ENCODE measurements around the gene SSTR4.
"Not testable (repeated sequence)": the region's sequence is repeated elsewhere in the genome, so short reads cannot be mapped to it uniquely, and the experiment has no call there.

The SSTR4 gene, protein sequence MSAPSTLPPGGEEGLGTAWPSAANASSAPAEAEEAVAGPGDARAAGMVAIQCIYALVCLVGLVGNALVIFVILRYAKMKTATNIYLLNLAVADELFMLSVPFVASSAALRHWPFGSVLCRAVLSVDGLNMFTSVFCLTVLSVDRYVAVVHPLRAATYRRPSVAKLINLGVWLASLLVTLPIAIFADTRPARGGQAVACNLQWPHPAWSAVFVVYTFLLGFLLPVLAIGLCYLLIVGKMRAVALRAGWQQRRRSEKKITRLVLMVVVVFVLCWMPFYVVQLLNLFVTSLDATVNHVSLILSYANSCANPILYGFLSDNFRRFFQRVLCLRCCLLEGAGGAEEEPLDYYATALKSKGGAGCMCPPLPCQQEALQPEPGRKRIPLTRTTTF

DNA sequence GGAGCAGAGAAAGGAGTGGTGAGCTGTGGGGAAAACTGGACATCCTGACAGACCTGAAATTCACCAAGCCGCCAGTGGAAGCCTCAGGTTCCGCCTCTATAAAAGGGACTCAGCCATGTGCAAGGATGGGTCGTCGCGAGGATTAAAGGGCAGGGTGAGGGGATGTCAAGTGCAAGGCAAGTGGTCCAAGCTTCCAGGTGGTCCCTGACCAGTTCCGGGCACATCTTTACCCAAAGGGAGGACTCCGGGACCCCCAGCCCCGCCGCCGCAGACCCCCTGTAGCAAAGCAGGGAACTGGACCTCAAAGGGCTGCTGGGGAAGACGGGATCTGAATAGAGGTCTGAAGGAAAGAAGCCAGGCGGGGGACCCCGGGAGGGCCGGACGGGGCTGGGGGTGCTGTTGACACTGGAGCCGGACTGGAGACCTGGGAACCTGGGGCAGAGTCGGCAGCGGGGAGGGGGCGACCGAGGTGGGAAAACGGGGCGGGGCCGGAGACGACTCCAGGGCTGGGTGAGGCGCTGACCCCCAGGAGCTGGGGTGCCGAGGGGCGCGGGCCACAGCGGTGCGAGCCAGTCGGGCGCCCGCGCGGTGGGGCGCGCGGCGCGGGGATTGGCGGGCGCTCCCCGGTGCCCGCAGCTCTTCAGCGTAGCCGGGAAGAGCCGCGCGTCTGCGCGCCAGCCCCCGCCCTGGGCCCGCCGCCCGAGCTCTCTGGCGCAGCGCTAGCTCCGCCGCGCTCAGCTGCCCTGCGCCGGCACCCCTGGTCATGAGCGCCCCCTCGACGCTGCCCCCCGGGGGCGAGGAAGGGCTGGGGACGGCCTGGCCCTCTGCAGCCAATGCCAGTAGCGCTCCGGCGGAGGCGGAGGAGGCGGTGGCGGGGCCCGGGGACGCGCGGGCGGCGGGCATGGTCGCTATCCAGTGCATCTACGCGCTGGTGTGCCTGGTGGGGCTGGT, at the start of gene SSTR4:
Gene SSTR4, plus strand, starts transcription at position 592 of the 951 bp plus-strand sequence. Its CDS starts 172 bp downstream, at position 764.
- DNase-seq (ENCODE audit: low read depth), result no peak

DNA sequence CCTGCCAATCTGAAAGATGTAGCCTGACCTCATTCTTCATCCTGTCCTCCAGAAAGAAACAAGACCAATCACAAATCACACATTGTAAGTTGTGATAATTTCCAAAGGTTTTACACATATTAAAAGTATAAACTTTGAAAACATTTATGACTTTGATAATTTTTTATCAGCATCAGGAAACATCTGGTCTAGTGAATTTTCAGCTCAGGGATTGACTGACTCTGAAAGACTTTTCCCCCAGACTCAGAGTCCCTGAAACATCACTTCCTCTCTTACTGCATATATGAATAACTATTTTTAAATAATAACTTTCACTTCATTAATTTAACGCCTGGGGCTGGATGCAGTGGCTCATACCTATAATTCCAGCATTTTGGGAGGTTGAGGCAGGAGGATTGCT, 48.5 kb upstream of the SSTR4 start:
- no peak for DNase-seq (ENCODE audit: low read depth)

DNA sequence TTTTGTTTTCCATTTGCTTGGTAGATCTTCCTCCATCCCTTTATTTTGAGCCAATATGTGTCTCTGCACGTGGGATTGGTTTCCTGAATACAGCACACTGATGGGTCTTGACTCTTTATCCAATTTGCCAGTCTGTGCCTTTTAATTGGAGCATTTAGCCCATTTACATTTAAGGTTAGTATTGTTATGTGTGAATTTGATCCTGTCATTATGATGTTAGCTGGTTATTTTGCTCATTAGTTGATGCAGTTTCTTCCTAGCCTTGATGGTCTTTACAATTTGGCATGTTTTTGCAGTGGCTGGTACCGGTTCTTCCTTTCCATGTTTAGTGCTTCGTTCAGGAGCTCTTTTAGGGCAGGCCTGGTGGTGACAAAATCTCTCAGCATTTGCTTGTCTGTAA, 43.7 kb upstream of the SSTR4 start:
- not testable (repeated sequence) for DNase-seq (ENCODE audit: low read depth)

DNA sequence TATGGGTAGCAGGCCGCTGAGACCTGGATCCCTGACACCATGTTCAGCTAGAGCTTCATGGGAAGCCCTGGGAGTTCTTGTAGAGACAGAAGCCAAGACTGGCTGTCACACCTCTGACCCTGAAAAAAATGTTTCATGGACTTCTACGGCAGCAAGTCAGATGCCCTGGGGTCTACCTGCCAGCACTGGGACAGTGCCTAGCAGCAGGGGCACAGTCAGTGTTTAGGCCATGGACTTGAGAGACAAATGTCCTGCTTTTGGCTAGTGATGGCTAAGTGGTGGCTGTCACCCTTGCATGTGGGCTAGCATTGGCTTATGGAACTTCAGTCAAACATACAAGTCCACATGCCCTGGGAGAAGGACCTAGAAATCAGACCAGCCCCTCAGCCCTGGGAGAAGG, 41.3 kb upstream of the SSTR4 start:
- no peak for DNase-seq (ENCODE audit: low read depth)

- no peak for DNase-seq (ENCODE audit: low read depth)
Observed at GRCh38 chr20:22995923-22996322, 39.2 kb upstream of the SSTR4 start.

- DNase-seq (ENCODE audit: low read depth), result no peak
Observed at GRCh38 chr20:22998476-22998875, 36.6 kb upstream of the SSTR4 start.

DNA sequence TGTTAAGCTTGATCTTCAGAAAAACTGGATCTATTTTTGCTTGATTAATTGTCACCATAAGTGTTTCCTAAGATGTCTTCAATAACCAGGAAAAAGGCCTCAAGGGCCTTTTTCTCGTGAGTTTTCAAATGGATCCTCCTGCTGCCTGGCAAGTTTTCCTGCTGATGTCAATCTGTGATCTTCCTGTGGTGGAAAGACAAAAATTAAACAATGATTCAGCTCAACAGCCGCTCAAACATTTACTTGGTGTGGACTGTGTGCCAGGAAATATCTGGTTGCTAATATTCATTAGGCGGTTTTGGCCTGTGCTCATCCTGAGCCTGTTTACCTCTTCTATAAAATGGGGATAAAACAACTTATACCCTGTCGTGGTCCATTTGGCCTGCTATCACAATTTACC, 35.4 kb upstream of the SSTR4 start:
- DNase-seq (ENCODE audit: low read depth), result no peak

GRCh38 chr20:23000232-23000947, 34.7 kb upstream of the SSTR4 start:
- no peak for DNase-seq (ENCODE audit: low read depth)

DNA sequence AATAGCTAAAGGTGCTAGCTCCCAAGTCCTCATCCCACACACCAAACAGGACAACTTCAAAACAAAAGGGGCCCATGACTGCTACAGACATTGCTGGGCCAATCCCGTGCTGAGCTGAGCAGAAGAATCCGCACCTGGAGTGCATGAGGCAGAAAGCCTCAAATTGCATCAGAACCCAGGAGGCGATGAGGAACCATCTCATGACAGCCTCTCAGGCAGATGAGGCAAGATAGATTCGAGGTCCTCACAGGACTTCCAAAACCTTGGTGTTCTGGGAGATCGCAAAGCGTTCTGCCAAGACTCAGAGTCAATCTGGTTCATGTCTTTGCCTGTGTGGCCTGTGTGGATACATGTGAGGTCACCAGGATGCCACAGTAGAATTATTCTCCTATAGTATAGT, 32.8 kb upstream of the SSTR4 start:
- no peak for DNase-seq (ENCODE audit: low read depth)

GRCh38 chr20:23003077-23003635, 32.0 kb upstream of the SSTR4 start:
- DNase-seq (ENCODE audit: low read depth), result no peak

DNA sequence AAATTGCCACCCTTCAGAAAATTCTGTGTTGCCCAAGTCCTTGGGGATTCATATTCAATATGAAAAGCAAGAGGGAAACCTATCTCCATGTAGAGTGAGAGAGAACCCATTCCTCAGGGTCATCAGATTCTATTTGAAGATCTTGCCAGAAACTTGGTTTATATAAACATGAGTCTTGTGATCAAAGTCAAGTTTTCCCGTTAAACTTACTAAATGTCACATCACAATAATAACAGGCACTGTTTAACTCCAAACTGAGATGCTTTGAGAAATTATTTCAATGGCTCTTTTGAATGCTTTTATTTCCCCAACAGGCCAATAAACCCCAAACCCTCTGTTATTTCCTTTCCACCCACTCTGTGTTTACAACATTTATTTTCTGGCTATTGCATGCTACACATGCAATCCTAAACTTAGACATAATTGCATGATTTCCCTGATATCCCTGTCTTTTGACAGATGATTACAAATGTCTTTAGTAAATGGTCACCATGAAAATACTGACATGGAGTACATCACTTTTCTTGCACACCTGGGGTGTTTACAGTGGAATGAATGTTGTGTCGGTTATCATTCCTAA, 31.1 kb upstream of the SSTR4 start:
- no peak for DNase-seq (ENCODE audit: low read depth)

DNA sequence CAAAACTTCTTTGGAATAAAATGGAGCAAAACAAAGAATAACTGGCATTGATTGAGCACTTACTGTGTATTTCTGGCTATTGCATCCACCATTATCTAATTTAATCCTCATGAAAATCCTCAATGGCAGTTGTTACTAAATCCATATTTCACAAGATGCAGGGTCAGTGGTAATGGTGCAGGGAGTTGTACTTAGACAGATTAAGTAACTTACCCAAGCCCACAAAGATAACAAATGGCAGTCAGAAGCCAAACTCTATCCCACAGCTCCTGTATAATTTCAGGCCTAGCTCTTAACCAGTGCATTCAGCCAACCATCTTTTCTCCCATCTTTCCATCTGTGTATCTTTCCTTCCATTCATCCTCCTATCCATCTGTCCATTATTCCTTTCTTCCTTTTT, 29.3 kb upstream of the SSTR4 start:
- no peak for DNase-seq (ENCODE audit: low read depth)

DNA sequence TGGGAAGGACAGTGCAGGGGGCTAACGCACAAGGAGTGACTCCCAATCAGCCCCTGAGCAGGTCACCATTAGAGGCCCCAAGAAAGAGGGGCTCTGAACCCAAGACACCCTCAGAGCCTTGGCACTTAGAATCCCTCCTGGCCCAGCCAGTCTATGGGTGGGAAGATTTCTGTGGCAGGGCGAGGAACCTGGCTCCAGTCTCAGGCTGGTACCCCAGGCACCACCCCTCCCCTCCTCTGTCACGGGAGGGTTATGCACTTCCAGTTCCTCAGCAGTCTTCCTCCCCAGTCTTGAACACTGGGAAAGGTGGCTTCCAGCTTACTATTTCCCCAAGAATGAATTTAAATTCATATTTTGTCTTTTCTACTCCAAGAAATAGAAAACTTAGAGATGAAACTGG, 27.6 kb upstream of the SSTR4 start:
- no peak for DNase-seq (ENCODE audit: low read depth)

DNA sequence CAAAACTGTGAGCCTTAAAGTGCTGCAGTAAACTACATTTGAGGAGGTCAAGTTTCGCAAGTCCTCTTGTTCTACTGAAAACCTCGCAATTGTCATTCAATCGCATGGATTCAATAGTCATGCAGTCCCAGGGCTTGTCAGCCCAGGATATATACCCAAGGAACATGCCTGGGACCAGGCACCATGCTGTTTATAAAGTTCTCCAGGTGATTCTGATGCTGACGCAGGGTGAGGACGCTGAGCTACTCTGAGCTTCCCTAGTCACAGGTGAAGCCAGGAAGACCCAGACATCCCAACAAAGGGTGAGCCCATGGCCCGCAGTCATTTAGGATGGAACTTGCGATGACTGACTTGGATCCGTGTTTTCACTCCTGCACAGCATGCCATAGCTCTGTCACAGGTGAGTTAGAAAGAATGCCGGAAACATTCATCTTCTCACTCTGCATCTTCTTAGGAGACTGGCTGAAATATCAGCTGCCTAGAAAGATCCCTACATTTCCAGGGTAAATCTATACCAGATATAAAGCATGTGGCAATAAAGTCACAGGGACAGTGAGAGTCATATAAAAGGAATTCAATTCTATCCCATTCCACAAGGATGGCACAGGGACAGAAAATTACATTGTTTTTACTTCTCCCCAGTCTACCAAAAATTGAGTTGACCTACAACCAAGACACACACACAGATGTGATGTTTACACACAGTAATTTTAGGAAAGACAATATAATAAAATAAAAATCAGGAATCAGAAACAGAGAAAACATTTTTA, 27.0 kb upstream of the SSTR4 start:
- DNase-seq (ENCODE audit: low read depth), result no peak

GRCh38 chr20:23008667-23009066, 26.4 kb upstream of the SSTR4 start:
- DNase-seq (ENCODE audit: low read depth), result no peak

GRCh38 chr20:23009636-23010035, 25.5 kb upstream of the SSTR4 start:
- DNase-seq (ENCODE audit: low read depth), result no peak

GRCh38 chr20:23010096-23010495, 25.0 kb upstream of the SSTR4 start:
- no peak for DNase-seq (ENCODE audit: low read depth)

- no peak for DNase-seq (ENCODE audit: low read depth)
Observed at GRCh38 chr20:23011008-23011721, 23.9 kb upstream of the SSTR4 start.

- no peak for DNase-seq (ENCODE audit: low read depth)
Observed at GRCh38 chr20:23013429-23013828, 21.7 kb upstream of the SSTR4 start.

- DNase-seq (ENCODE audit: low read depth), result no peak
Observed at GRCh38 chr20:23017516-23017915, 17.6 kb upstream of the SSTR4 start.
